Left ventricle myocardium inferior (tissue), 1 donor: ENCODE data around the gene RNF187. TPM values are rescaled to one million over a fixed set of nuclear protein-coding genes. Genes with fewer than 3 reads are reported as not detected.

ENCODE experiments used
- DNase-seq: peaks from one replicate; pipeline ENCODE4 v3.0.0-alpha.2; 2020
- H3K27ac ChIP-seq: fragments of 200-600 bp; replicated peaks from 2 replicates; pipeline ENCODE4 v1.8.0; 2021
- H3K27me3 ChIP-seq: fragments of 200-600 bp; 2 replicates; pipeline ENCODE4 v1.8.0; 2021; ENCODE audit warnings: low read depth
- H3K36me3 ChIP-seq: fragments of 200-600 bp; 2 replicates; pipeline ENCODE4 v1.8.0; 2021
- H3K4me1 ChIP-seq: fragments of 200-600 bp; 2 replicates; pipeline ENCODE4 v1.8.0; 2021
- H3K4me3 ChIP-seq: fragments of 200-600 bp; 2 replicates; pipeline ENCODE4 v1.8.0; 2021; ENCODE audit warnings: mild to moderate bottlenecking, moderate library complexity
- H3K9me3 ChIP-seq: fragments of 200-600 bp; replicated peaks from 2 replicates; pipeline ENCODE4 v1.8.0; 2021
- intact Hi-C: fragments of 100-400 bp; cut with micrococcal nuclease; formaldehyde crosslinking; loops from one replicate; pipeline ENCODE4 v1.11.0; 2022
- total RNA-seq: library from RNA; stranded (reverse); fragmentation: NEBNext Ultra II Directional; extraction: Animal tissue kit (Norgen Biotek cat#: 25700); gene quantifications from one replicate; pipeline ENCODE4 v1.2.1, GENCODE V29; 2021
- TF ChIP-seq, protein P1 (sequence below): fragments of 200-600 bp; IDR thresholded peaks from 2 replicates; pipeline ENCODE4 v1.8.0; 2021; ENCODE audit warnings: antibody characterized with exemption, mild to moderate bottlenecking, borderline replicate concordance
- donor health status: DM: no; HTN: yes; CAD: no; lungs with severe emphysema.

RNF187 gene
- total RNA-seq, 1 donor from 2014 or later: 79.5 TPM

DNA sequence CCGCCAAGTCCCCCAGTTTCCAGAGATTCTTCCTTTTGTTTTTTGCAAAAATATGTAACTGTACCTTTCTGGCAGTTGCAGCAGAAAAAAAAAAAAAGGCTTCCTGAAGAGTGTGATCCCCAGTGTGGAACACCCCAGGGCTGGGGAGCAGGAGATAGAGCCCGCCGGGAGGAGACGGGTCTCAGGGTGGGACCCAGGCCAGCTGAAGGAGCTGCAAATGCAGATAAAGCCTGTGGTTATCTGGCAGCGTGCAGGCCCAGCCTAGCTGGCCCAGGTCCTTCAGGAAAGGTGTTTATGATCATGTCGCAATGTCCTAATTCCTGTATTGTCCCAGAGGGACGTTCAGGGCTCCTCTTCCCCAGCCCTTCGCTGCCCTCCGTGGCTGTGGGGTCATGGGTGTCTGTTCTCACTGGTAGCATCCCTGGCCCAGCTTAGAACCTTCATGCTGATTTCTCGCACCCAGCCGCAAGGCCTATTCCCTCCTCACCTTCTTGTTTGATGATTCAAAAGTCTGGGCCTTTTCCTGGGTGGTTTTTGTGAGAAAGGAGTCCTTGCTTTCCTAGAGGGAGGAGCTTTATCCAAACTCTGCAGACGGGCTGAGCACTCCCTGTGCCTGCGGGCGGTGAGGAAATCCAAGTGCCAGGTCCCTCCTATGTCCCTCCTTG lies 26.2 kb downstream of the RNF187 start:
- no peaks in the 10 kb centered on the region for H3K36me3 ChIP-seq
- H3K4me1 ChIP-seq: no peaks in the 10 kb centered on the region
- H3K27ac ChIP-seq: no peak overlapping the region
- no peak overlapping the region for H3K4me3 ChIP-seq
- H3K9me3 ChIP-seq: no peaks in the 10 kb centered on the region
- peaks cover 15% of the 10 kb centered on the region for H3K27me3 ChIP-seq
- no peak for DNase-seq
- TF ChIP-seq, protein P1, sequence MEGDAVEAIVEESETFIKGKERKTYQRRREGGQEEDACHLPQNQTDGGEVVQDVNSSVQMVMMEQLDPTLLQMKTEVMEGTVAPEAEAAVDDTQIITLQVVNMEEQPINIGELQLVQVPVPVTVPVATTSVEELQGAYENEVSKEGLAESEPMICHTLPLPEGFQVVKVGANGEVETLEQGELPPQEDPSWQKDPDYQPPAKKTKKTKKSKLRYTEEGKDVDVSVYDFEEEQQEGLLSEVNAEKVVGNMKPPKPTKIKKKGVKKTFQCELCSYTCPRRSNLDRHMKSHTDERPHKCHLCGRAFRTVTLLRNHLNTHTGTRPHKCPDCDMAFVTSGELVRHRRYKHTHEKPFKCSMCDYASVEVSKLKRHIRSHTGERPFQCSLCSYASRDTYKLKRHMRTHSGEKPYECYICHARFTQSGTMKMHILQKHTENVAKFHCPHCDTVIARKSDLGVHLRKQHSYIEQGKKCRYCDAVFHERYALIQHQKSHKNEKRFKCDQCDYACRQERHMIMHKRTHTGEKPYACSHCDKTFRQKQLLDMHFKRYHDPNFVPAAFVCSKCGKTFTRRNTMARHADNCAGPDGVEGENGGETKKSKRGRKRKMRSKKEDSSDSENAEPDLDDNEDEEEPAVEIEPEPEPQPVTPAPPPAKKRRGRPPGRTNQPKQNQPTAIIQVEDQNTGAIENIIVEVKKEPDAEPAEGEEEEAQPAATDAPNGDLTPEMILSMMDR: no peak
- intact Hi-C loops: no loop called here

DNA sequence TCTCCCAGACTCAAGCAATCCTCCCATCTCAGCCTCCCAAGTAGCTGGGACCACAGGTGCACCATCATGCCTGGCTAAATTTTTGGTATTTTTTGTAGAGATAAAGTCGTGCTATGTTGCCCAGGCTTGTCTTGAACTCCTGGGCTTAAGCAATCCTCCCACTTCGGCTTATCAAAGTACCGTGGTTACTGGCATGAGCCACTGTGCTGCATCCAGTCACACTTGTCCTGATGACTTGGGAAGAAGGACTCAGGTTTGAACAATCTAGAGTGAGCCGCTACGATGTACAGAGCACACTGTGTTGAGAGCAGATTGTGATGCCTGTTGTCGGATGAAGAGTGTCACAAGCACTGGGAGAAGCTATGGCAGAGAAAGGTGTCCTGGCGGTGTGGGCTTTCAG lies 27.2 kb downstream of the RNF187 start:
- no peaks in the 10 kb centered on the region for H3K9me3 ChIP-seq
- H3K27ac ChIP-seq: no peak overlapping the region
- DNase-seq: no peak
- intact Hi-C loops: no loop called here
- H3K4me3 ChIP-seq: no peak overlapping the region
- H3K4me1 ChIP-seq: no peaks in the 10 kb centered on the region
- TF ChIP-seq, protein P1: no peak
- H3K36me3 ChIP-seq: no peaks in the 10 kb centered on the region
- peaks cover 4% of the 10 kb centered on the region for H3K27me3 ChIP-seq

DNA sequence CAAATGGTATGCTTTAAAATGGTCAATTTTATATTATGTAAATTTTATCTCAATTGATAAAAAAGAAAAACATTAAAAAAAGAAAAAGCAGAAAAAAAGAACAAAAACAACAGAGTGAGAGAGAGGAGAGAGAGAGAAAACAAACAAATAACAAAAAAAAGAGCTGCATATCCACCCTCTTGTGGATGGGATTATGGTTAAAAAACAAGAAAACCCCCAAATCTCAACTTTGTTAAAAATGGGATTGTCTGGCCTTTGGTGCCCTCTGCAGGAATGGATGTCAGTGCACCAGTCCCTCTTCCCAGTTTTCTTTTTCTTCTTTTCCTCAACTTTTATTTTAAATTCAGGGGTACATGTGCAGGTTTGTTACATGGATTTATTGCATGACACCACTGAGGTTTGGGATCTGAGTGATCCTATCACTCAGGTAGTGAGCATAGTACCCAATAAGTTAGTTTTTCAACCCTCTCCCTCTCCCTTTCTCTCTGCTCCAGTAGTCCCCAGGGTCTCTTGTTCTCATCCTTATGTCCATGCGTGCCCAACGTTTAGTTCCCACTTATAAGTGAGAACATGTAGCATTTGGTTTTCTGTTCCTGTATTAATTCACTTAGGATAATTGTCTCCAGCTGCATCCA lies 28.1 kb downstream of the RNF187 start:
- Histone ChIP-seq H3K27me3 (peaks cover 4% of the 10 kb centered on the region), H3K36me3 (no peaks in the 10 kb centered on the region), H3K4me3 (no peak overlapping the region), H3K4me1 (no peaks in the 10 kb centered on the region), H3K27ac (no peak overlapping the region), H3K9me3 (no peaks in the 10 kb centered on the region)
- TF ChIP-seq, protein P1: peak; percentile 74
- no peak for DNase-seq
- intact Hi-C loops: no loop called here

DNA sequence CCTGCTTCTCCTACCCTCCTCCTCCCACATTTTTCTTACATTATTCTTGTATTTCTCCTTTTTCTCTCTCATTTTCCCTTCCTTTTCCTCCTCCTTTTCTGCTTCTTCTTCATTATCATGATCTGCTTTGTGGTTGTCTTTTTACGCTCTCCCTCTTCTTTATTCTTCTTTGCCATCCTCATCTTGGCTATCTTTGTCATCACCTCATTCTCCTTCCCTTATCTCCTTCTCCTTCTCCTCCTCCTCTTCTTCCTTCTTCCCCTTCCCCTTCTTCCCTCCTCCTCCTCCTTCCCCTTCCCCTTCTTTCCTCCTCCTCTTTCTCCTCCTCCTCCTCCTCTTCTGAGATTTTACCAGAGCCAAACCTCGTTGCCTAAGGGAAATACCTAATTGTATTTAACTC lies 30.5 kb downstream of the RNF187 start:
- H3K9me3 ChIP-seq: no peaks in the 10 kb centered on the region
- H3K4me3 ChIP-seq: no peak overlapping the region
- TF ChIP-seq, protein P1: no peak
- intact Hi-C loops: no loop called here
- no peaks in the 10 kb centered on the region for H3K36me3 ChIP-seq
- DNase-seq: no peak
- H3K27ac ChIP-seq: no peak overlapping the region
- H3K4me1 ChIP-seq: no peaks in the 10 kb centered on the region
- H3K27me3 ChIP-seq: peaks cover 4% of the 10 kb centered on the region

DNA sequence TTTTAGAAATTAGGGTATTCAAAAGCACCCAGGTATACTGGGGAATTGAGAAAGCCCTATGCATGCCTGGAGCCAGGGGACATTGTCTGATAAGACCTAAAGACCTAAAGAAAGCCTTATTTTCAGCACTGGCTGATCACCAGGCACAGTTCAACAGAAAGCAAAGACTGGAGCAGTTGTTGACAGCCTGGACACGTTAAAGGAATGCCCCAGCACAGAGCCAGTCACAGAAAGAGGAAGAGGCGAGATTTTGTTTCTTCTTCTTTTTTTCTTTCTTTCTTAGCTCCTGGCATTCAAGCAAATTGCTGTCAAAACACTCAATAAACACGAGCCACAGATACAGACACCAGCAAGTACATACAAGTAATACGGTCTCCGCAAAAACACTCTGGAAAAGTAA lies 40.4 kb downstream of the RNF187 start:
- H3K36me3 ChIP-seq: no peaks in the 10 kb centered on the region
- peaks cover 11% of the 10 kb centered on the region for H3K27me3 ChIP-seq
- TF ChIP-seq, protein P1: no peak

More for the DNA sequence above, 40.4 kb downstream of the RNF187 start:
- no peak overlapping the region for H3K4me3 ChIP-seq
- intact Hi-C loops: no loop called here
- H3K27ac ChIP-seq: no peak overlapping the region
- no peaks in the 10 kb centered on the region for H3K9me3 ChIP-seq
- peaks cover 21% of the 10 kb centered on the region for H3K4me1 ChIP-seq
- no peak for DNase-seq
